ENCODE measurements around the gene SREBF2.

Gene SREBF2

DNA sequence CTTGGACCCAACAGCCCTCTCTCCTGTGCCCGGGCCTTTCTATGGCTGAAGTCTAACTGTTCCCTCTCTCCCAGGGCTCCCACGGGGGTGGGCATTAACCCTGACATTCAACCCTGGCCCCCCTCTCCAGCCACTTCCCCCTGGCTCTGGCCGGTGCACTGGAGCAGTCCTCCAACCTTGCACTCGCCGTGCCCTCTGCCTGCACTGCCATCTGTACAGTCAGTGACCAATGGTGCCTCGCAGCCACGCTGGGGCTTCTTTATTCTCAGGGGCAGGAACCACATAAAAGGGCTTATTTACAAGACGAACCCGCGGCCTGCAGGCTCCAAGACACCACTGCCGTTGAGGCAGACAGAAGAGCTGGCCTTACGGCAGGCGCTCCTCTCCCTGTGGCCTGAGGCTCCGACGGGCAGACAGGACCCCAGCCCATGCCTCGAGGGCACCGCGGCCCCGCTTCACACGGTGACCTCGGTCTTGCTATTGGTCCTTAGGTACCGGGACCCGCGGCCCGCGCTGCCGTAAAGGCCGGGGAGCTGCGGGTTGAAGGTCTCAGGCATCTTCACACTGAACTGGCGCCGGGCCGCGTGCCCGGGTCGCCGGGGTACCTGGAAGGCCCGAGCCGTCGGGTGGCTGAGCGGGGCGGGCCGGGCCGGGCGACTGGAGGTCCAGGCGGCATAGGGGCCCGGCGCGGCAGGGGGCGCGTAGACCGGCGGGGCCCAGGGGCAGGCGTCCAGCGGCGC lies 76.6 kb downstream of the SREBF2 start:
- no peak for DNase-seq

DNA sequence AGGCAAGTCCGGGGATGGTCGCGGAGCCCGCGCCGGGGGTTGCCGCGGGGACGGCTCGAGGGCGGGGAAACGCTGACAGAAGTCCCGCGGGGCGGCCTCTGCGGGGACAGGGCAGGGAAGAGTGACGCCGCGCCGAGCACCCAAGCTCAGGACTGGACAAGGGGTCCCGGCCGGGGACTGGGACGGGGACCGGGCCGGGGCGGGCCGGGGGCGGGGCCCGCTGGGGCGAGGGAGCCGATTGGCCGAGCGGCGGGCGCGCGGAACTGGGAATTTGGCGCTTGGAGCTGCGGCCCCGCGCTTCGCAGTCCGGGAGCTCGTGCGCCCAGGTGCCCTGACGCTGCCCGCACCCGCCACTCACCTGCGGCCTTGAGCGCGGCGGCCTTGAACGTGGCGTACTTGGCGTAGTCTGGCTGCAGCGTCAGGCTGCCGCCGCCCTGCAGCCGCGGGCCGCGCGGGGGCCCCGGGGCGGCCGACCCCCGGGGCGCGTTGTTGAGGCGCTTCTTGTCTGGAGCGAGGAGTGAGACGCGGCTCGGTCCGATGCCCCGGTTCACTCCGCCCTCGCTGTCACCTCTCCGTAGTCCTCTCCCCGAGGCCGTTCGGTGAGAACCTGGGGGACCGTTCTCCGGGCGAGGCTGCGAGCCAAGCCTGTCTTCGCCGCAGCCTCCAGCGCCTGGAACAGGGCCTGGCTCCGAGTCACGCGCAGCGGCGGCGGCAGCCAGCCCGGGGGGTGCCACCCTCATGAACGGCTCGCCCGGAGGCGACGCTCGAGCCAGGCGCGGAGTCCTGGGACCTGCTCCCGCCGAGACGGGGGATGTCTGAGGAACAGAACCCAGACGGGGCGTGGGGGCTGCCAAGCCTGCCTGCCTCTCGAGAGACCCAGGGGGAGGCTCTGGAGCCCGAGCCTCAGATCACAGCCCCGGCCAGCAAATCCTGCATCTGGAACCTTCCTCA lies 77.4 kb downstream of the SREBF2 start:
- peak; percentile 75 for DNase-seq

DNA sequence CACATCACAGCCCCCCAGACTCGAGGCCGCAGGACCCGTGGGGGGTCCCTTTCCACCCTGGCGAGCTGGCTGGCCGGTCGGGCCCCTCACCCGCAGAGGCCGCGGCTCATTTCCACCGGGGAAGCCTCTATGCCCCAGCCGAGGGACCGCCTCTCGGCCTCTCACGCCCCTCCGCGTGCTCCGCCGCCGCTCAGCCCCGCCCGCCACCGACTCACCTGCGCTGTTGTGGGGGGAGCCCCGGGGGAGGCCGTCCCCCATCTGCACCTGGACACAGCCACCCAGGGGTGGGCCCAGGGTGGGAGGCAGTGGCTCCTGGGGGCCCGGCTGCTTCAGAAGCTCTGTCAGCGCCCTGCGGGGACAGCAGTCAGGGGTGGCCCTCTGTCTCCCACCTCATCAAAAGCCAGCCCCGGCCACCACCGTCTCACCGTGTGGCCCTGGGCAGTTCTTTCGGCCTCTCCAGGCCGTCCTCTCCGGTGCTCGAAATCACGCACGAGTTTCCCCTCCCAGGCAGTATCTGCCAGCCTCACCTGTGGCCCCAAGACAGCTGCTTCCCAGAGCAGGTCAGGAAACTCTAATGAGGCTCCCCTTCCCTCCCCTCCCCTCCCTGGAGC lies 78.2 kb downstream of the SREBF2 start:
- no peak for DNase-seq

DNA sequence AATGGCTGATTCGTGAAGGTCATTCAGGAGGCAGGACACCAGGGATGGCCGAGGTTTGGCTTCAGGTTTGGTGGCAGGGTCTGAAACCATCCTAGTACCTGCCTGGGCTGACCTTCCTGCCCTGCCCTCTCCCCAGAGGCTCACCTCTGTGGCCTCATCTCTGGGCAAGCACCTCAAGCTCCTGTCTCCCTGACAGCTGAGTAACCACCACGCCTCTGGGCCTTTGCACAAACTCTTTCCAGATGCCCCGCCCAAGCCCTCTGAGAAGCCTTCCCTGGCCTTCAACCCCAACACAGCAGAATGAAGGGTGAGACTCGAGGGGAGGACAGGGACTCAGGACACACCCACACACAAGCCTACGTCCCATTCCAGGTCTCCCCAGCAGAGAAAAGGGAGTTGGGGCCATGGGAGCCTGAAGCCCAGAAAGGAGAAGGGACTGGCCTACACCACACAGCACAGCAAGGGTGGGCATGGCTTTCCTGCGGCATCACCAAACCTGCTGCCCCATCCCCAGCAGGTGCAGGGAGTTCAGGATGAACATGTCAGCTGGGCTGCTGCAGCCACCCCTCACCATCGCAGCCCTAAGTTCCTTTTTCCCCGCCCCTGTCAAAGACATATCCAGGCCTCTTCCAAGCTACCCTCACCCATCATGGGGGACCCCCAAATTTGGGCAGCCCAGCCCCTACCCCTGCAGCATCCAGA lies 79.6 kb downstream of the SREBF2 start:
- no peak for DNase-seq

DNA sequence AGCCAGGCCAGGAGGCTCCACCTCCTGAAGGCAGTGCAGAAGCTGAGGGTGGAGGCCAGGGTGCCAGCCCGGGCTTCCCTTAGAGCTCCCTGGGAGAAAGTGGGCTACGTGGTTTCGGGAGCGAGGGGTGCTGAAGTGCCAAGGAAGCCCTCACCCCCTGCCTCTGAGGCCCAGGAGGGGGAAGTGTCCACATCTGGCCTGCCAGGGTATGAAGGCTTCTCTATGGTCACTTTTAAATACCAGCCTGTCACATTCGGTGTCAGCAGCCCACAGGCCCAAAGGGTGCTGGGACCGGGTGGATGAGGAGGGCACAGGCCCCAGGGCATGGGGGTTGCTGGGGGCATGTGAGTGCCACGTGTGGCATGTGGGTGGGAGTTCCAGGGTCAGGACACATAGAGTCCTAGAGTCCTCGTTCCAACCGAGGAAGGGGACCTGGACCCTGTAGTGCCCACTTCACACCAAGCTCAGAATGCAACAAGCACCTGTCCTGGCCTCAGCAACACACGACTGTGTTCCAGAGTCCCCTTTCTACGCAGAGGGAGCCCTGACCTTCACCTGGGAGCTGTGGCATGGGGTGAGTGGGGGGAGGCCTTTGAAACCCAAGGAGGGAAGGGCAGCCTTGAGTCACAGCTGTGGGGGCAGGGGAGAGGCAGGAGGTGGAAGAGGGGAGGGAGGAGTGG lies 80.3 kb downstream of the SREBF2 start:
- DNase-seq = no peak

DNA sequence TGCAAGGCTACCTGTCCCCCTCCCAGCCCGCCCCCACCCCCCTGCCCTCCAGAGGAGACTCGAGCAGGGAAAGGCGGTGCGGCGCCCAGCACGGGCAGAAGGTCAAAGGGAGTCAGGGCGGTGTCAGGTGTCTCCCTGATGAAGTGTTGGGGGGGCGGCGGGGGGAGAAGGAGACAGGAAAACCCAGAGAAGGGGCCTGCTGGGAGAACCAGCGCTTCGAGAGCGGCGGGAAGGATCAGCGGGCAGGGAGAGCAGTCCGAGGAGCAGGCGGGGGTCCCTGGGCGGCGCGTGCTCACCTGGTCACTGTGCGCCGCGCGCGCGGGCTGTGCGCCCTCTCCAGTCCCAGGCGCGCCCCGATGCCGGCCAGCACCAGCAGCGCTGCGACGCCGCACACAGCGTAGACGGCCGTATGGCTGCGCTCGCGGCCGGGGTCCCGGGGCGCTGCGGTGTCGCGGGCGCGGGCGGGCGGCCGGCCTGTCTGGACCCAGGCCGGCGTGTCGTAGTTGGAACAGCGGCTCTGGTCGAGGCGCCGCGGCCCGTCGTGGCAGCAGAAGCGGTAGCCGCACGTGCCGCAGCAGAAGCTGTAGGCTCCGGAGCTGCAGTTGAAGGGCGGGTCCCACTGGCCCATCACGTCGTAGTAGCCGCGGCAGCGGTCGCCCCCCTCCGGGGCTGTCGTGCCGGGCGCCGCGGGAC lies 81.1 kb downstream of the SREBF2 start:
- DNase-seq = no peak

DNA sequence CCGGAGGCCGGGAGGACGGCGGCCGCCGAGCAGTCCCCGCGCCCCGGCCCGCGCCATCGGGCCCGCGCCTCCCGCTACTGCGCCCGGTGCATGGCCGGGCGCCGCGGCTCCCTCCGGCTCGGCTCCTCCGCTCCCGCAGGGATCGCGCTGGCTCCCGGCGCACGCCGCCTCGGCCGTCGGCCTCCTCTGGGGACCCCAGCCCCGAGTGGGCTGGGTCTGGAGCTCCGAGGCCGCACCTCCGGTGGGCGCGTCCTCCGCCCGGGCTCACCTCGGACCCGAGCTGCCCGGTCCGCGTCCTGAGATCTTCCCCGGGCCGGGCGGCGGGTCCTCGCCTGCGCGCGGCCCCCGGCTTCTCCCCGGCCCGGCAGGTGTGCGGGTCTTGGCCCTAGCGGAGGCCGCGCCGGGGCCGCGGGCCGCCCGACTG lies 81.7 kb downstream of the SREBF2 start:
- DNase-seq = no peak

DNA sequence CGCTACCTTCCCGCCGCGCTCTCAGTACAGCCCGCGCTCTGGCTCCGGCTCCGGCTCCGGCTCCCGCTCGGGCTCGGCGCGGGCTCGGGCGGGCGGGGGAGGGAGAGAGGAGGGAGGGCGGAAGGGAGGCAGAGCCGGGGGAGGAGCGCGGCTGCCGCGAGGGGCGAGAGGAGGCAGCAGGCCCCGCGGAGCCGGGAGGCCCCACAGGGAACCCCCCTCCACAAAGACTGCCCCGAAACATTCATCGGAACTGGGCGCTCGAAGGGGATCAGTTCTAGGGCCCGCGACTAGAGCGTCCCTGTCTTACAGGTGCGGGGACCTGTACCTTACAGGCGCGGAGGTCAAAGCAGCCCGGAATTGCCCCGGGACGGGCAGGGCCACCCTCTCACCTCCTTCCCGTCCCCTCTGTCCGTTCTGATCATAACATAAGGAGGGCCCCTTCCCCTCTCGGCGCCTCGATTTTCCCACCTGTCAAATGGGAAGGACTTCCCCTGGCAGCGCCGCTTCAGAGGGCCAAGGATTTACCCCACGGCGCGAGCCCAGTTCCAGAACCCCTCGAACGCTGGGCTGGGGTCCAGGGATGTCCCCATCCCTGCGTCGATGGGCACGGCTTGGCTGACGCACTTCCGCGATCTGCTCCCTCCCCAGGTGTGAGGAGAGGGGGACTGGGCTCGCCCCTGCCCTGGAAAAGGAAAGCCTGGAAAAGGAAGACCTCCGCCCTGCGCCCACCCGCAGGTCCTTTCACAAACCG lies 82.3 kb downstream of the SREBF2 start, which contains the start of gene SHISA8:
Gene SHISA8, minus strand, starts transcription at position 40 of the 751 bp plus-strand sequence. CDS start 407 bp downstream, outside the sequence.
- peak; percentile 9 for DNase-seq

DNA sequence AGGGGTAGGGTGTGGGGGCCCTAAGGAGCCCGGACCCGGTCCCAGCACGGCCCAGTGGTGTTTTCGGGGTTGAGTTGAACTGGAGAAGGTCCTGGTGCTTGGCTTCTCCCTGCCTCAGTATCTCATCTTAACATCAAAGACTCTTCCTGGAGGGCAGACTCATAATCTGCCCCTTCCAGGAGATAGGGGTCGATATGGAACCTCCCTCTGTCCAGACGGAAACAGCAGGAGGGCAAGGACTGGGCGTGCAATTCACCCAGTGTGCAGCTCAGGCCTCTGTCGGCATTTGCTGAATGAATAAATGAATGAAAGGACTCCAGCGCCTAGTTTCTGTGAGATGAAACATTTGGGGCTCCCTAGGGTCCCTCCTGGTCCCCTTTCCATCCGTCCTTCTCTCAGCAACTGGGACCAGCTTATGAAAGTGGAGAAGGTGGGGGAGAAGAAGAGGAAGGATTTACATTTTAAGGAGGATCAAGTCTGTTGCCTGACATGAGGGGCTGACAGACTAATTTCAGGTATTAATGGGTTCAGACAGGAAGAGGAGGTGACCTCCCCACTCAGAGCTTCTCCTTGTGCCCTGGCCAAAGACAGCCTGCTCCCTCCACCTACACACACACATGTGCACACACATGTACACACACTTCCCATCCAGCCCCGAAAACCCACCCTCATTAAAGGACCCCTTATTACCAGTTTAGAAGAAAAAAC lies 83.0 kb downstream of the SREBF2 start:
- DNase-seq = no peak

DNA sequence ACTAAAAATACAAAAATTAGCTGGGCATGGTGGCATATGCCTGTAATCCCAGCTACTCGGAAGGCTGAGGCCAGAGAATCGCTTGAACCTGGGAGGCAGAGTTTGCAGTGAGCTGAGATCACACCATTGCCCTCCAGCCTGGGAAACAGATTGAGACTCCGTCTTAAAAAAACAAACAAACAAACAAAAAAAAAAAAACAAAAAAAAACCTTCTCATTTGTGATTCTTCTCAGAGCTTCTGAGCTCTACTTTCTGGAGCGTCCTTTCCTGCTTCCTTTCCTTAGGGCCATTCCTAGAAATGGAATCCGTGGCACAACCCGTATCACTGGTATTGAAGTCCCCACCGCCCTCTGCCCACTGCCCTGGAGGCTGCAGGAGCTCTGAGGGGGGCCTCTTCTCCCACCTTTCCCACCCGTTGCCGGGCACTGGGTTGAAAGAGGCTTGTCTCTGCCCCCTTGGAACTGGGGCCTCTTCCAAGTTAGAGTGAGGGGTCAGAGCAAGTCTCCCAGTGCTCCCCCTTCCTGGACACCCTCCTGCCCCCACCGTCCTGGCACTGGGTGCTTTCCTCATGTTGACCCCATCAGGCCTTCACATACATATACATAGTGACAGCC lies 83.9 kb downstream of the SREBF2 start:
- DNase-seq = no peak

DNA sequence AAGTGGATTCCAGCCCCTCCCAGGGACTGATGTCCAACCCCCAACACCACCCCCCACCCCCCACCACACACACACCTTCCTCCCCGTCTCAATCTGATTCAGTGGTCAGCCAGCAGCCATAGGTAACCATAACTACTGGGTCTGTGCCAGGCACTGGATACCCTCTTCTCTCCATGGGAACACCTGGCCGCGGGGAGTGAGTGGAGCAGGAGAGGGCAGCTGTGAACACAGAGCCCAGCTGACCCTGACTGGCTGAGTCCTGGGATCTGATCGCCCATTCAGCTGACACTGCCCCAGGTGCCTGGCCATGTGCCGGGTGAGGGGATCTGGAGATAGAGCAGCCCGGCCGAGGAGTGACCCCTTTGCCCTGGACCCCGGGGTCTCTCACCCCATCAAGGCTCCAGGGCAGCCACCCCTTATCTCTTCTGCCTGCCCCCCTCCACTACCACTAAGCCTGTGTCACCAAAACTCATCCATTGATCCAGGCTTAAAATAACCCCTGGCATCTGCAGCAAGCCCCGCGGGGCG lies 84.5 kb downstream of the SREBF2 start:
- DNase-seq = no peak

DNA sequence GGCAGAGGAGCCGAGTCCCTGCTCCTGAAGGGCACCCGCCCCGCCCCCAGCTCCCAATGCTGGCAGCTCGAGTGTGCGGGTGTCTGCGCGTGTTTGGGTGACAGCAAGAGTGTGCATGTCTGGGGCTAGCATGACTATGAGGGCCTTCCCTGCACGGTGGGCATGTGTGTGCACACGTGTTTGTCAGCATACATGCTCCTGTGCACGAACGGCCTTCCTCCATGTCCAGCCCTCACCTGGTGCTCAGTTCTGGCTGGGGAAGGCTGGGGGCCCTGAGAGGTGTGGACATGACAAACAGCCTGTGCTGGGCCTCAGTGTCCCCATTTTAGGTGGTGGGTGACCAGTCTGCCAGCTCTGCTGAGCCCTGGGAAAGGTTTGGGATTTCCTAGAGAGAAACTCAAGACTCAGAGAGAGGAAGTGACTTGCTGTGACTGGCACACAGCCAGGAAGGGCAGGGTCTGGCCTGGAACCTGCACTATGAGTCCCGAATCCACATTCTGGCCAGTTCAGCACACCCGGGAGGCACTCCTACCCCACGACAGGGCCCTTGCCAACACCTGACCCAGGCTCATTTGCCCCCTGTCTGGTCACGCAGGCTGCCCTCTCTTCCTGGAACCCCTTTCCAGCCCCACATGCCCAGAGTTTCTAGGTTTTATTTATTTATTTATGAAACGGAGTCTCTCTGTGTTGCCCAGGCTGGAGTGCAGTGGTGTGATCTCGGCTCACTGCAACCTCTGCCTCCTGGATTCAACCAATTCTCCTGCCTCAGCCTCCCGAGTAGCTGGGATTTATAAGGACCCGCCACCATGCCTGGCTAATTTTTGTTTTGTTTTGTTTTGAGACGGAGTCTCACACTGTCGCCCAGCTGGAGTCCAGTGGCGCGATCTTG lies 85.2 kb downstream of the SREBF2 start:
- DNase-seq = no peak

DNA sequence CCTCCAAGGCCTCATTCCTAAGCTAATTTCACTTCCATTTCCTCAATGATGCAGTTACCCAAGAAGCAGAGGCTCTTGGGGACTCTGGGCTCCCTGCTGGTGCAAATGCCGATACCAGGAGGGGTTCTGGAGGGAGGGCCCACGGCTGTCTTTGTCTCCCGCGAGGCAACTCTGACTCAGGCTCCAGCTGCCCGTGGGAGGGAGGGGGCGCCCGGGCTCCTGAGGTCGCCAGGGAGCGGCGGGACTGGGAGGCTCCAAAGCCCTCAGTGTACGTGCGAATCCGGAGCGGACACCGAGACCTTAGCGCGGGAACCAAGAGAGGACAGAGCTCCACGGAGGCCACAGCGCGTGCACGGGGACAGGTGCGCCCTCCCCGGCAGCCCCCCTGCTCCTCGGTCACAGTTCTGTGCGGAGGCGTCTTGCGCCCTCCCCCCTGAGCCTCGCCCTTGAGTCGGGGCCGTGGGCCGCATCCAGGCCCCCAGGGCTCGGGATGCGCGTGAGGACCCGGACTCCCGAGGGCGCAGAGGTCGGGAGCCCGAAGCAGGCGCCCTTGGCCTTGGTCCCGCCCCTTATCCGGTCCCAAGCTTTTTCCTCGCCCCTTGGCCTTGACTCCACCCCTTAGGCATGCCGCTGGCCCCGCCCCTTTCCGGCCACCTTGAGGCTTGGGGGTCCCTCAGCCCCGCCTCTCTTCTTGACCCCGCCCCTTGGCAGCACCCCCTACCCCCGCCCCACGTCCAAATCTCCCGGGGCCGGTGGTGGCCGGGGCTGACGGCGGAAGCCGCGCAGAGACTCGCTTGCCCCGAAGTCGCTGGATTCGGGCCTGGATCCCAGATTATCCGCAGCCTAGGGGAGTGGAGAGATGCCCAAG lies 86.7 kb downstream of the SREBF2 start:
- DNase-seq = peak; percentile 8

DNA sequence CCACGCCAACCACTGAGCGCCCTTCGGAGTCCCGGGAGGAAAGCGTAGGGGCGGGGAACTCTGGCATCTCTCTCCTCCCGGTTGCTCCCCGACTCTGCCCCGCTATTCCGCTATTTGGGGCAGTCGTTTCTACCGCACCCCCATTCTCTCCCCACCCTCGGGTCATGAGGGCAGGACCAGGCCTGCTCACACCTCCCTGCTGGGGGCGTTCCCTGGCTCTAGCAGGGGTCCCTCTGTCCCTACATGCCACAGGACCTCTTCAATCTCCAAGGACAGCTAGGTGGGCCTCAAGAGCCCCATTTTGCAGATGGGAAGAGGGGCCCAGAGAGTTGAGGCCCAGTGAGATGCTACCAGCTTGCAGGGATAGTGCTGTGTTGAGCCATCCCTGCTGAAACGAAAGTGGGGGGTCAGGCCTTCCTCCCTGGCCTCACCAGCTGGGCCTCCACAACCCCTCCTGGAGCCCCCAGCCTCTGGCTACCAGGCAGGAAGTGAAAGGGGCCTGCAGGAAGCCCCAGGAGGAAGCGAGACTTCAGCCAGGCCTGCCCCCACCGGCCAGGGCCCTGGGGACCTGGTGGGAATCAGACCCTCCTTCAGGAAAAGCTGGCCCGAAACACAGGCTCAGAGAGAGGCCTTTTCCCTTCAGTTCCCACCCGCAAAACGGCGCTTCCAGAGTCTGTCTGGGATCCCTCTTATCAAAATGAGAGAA lies 87.5 kb downstream of the SREBF2 start:
- no peak for DNase-seq

DNA sequence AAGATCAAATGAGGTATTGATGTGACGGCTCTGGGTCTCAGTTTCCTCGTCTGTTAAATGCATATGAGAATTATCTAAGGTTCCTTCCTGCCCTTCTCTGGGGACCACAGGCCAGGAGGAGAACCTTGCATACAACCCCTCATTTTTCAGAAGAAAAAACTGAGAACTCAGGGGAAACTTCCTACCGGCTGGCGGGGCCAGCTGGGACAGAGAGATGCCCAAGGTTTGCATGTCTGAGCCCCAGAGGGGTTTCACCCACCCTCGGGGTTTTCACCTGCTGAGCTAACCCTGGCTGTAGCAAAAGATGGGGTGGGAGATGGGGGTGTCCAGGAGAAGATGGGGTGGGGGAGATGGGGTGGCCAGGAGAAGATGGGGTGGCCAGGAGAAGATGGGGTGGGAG lies 89.4 kb downstream of the SREBF2 start:
- no peak for DNase-seq

DNA sequence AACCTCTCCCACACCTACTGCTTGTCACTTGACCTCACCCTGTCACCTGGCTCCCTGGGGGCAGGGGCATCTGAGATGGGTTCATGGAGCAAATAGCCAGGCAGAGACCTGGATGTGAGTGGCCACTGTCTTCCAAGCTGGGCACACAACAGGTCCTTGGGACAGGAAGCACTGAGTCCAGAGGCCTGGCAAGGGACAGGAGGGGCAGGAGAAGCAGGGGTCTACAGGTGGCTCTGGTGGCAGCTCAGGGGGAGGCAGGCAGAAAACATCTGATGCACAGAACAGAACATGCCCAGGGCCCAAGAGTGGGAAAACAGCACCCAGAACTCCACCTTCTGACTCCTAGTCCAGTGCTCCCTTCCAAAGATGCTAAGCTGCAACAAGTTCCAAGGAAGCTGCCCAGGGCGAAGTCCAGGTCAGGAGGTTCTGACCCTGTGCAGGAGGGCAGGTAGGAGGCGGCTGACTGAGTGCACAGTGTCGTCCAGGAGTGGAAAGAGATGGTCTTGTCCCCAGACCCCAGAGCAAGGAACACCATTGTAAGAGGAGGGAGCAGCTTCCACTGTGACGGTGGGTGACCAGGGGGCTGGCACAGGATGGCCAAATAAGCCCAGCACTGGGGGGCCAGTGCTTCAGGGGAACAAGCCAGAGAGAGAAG lies 90.2 kb downstream of the SREBF2 start:
- no peak for DNase-seq

Measured in midbrain (tissue), 1 donor.